B cell (primary cell): ENCODE measurements around the gene IQCK. TPM values are rescaled to one million over a fixed set of nuclear protein-coding genes. Genes with fewer than 3 reads are reported as not detected.
"Not testable (repeated sequence)": the region's sequence is repeated elsewhere in the genome, so short reads cannot be mapped to it uniquely, and the experiment has no call there.

Experiments used
- ATAC-seq: fragments of 200-7000 bp; cut with Tn5 transposase; one replicate; pipeline ENCODE4 v1.10.0; 2021; ENCODE audit warnings: low read depth, mild to moderate bottlenecking, moderate number of reproducible peaks, moderate library complexity
- CTCF ChIA-PET: fragments of 350-600 bp; sonication (Branson Sonifier 250); formaldehyde crosslinking; loops from one replicate; lab custom pipeline; 2021; ENCODE audit warnings: antibody characterized with exemption, inconsistent platforms; lab: Charles Lee
- POLR2A ChIA-PET: fragments of 350-600 bp; sonication (Branson Sonifier 250); formaldehyde crosslinking; loops from one replicate; lab custom pipeline; 2021; ENCODE audit warnings: antibody characterized with exemption; lab: Charles Lee
- DNase-seq: peaks from one replicate; pipeline ENCODE4 v3.0.0; 2013
- H2AFZ ChIP-seq: 2 replicates; pipeline ENCODE4 v1.6.1; 2012; ENCODE audit warnings: mild to moderate bottlenecking, low read depth, low read length; ENCODE audit not compliant: insufficient read depth, poor library complexity, severe bottlenecking
- H3K27ac ChIP-seq, 2 donors: 1 replicate in 1 of 2; 2 replicates in 1 of 2; pipeline ENCODE4 v1.5.1; 2012 to 2013; ENCODE audit warnings: low read length in 2 of 2, mild to moderate bottlenecking in 2 of 2, moderate library complexity in 1 of 2
- H3K27me3 ChIP-seq, 4 experiments: fragments of 200-600 bp in 1 of 4; sonication (generic) in 1 of 4; replicated peaks in 1 of 4; 1 replicate in 2 of 4; 2 replicates in 2 of 4; pipeline versions ENCODE4 v1.6.1 to v1.7.0; 2013 to 2016; ENCODE audit warnings: low read length in 3 of 4, mild to moderate bottlenecking in 2 of 4, mixed read lengths in 1 of 4, moderate library complexity in 1 of 4; ENCODE audit not compliant: insufficient read depth in 4 of 4, control insufficient read depth in 3 of 4; ENCODE audit errors: control extremely low read depth in 1 of 4
- H3K36me3 ChIP-seq, 2 experiments: replicated peaks in 1 of 2; 1 replicate in 1 of 2; 2 replicates in 1 of 2; pipeline versions ENCODE4 v1.6.1 to v1.7.1; 2013; ENCODE audit warnings: low read length in 1 of 2; ENCODE audit not compliant: insufficient read depth in 2 of 2, control insufficient read depth in 1 of 2; ENCODE audit errors: control extremely low read depth in 1 of 2, extremely low read depth in 1 of 2
- H3K4me1 ChIP-seq, 2 donors: fragments of 200-600 bp in 1 of 2; sonication (generic) in 1 of 2; 1 replicate in 1 of 2; 2 replicates in 1 of 2; pipeline versions ENCODE4 v1.5.1 to v1.6.1; 2013 to 2017; ENCODE audit warnings: low read length in 2 of 2; ENCODE audit not compliant: control insufficient read depth in 2 of 2, insufficient read depth in 2 of 2
- H3K4me2 ChIP-seq: replicated peaks from 2 replicates; pipeline ENCODE3; 2012; ENCODE audit warnings: mild to moderate bottlenecking, low read depth, low read length; ENCODE audit not compliant: poor library complexity, severe bottlenecking
- H3K4me3 ChIP-seq, 5 experiments: fragments of 200-600 bp in 1 of 5; sonication (generic) in 1 of 5; 1 replicate in 3 of 5; 2 replicates in 2 of 5; pipeline versions ENCODE4 v1.5.1 to v1.7.0; 2011 to 2016; ENCODE audit warnings: low read length in 4 of 5, mild to moderate bottlenecking in 4 of 5, low read depth in 2 of 5, control low read depth in 1 of 5, moderate library complexity in 1 of 5; ENCODE audit not compliant: insufficient read depth in 1 of 5; ENCODE audit errors: control extremely low read depth in 1 of 5, extremely low read depth in 1 of 5
- H3K79me2 ChIP-seq: fragments of 200-600 bp; sonication (generic); one replicate; pipeline ENCODE4 v1.6.0; 2016; ENCODE audit warnings: low read length; ENCODE audit not compliant: control insufficient read depth, insufficient read depth
- H3K9ac ChIP-seq: fragments of 200-600 bp; sonication (generic); 2 replicates; pipeline ENCODE4 v1.6.1; 2017; ENCODE audit warnings: mild to moderate bottlenecking, low read length, moderate library complexity
- H3K9me3 ChIP-seq, 3 donors: one replicate each; pipeline versions ENCODE4 v1.6.1 to v1.7.1; 2013; ENCODE audit warnings: low read length in 2 of 3; ENCODE audit not compliant: control insufficient read depth in 2 of 3, insufficient read depth in 1 of 3; ENCODE audit errors: control extremely low read depth in 1 of 3
- H4K20me1 ChIP-seq: 2 replicates; pipeline ENCODE4 v1.6.0; 2012; ENCODE audit warnings: mild to moderate bottlenecking, low read length; ENCODE audit not compliant: insufficient read depth, control insufficient read depth, poor library complexity, severe bottlenecking
- H3K27ac Mint-ChIP-seq: one replicate; pipeline ENCODE4 v1.8.0; 2021; ENCODE audit warnings: mixed read lengths
- H3K27me3 Mint-ChIP-seq: one replicate; pipeline ENCODE4 v1.8.0; 2021; ENCODE audit warnings: mixed read lengths
- H3K4me1 Mint-ChIP-seq: one replicate; pipeline ENCODE4 v1.8.0; 2021; ENCODE audit warnings: mixed read lengths
- H3K4me3 Mint-ChIP-seq: one replicate; pipeline ENCODE4 v1.8.0; 2021; ENCODE audit warnings: mixed read lengths
- H3K9me3 Mint-ChIP-seq: one replicate; pipeline ENCODE4 v1.8.0; 2022; ENCODE audit warnings: mixed read lengths; ENCODE audit not compliant: insufficient read depth
- CTCF ChIP-seq: fragments of 200-600 bp; IDR thresholded peaks from one replicate; pipeline ENCODE4 v1.8.0; 2022; ENCODE audit warnings: antibody characterized with exemption, mild to moderate bottlenecking
- EZH2 ChIP-seq: IDR thresholded peaks from 2 replicates; pipeline ENCODE4 v1.6.1; 2012; ENCODE audit warnings: borderline replicate concordance, low read depth, mild to moderate bottlenecking, moderate library complexity, low read length; ENCODE audit not compliant: insufficient read depth, poor library complexity, severe bottlenecking
- WGBS: methylation state at CpG from one replicate; pipeline ENCODE4 v1.1.5; 2013; ENCODE audit warnings: missing lambda C conversion rate; ENCODE audit not compliant: insufficient coverage; 5-methylcytosine and 5-hydroxymethylcytosine counted together
- intact Hi-C: fragments of 100-400 bp; cut with micrococcal nuclease; formaldehyde crosslinking; loops from one replicate; pipeline ENCODE4 v1.10.0; 2022
- polyA plus RNA-seq: library from polyadenylated mRNA; depleted of rRNA; stranded (reverse); fragments of >200 nt; gene quantifications from 2 replicates; pipeline ENCODE4 v1.2.3, GENCODE V29; 2012
- total RNA-seq, 2 donors: library from RNA; stranded (reverse); fragments of 120-200 nt in 1 of 2; gene quantifications; 1 replicate in 1 of 2; 2 replicates in 1 of 2; pipeline versions ENCODE4 v1.2.3 to v1.2.4, GENCODE V29; 2013 to 2022

The IQCK gene
- total and polyA plus RNA-seq, 2 donors (not counting 1 experiment from before 2014, with no cell fraction given): 1.00 to 3.0 TPM

GRCh38 chr16:19677402-19677801 lies 40.7 kb upstream of the IQCK start:
- H3K27me3 Mint-ChIP-seq: no peaks in the 10 kb centered on the region
- Histone ChIP-seq H3K9me3 (no peaks in the 10 kb centered on the region), H3K79me2 (no peaks in the 10 kb centered on the region), H3K36me3 (peaks cover 4 to 24% of the 10 kb centered on the region in 2 experiments), H3K9ac (no peak overlapping the region), H3K4me2 (no peak overlapping the region), H4K20me1 (no peaks in the 10 kb centered on the region), H3K4me1 (no peaks in the 10 kb centered on the region), H3K4me3 (no peak overlapping the region), H3K27ac (no peak overlapping the region), H2AFZ (no peak overlapping the region), H3K27me3 (no peaks in the 10 kb centered on the region)
- intact Hi-C loops: no loop called here
- ChIA-PET CTCF (no interaction called here), POLR2A (no interaction called here)
- ATAC-seq (no peak), DNase-seq (no peak)
- WGBS: 93% methylated on average over 7 of the region's 7 CpGs
- TF ChIP-seq EZH2 (no peak), CTCF (no peak)
- H3K4me3 Mint-ChIP-seq: no peak overlapping the region
- H3K4me1 Mint-ChIP-seq: no peaks in the 10 kb centered on the region
- no peaks in the 10 kb centered on the region for H3K9me3 Mint-ChIP-seq
- no peak overlapping the region for H3K27ac Mint-ChIP-seq

- 100% methylated on average over 2 of the region's 7 CpGs for WGBS
- intact Hi-C loops: no loop called here
- Histone ChIP-seq H3K4me2 (no peak overlapping the region), H2AFZ (no peak overlapping the region), H3K9me3 (peaks cover 0 to 2% (median 0%) of the 10 kb centered on the region in 3 donors), H3K36me3 (peaks cover 4 to 34% of the 10 kb centered on the region in 2 experiments), H3K4me1 (no peaks in the 10 kb centered on the region), H3K79me2 (no peaks in the 10 kb centered on the region), H4K20me1 (no peaks in the 10 kb centered on the region), H3K27ac (no peak overlapping the region), H3K4me3 (no peak overlapping the region), H3K27me3 (no peaks in the 10 kb centered on the region), H3K9ac (no peak overlapping the region)
- ATAC-seq (no peak), DNase-seq (no peak)
- H3K27ac Mint-ChIP-seq: no peak overlapping the region
- H3K4me1 Mint-ChIP-seq: no peaks in the 10 kb centered on the region
- H3K9me3 Mint-ChIP-seq: no peaks in the 10 kb centered on the region
- POLR2A ChIA-PET: no interaction called here
- no peaks in the 10 kb centered on the region for H3K27me3 Mint-ChIP-seq
- TF ChIP-seq CTCF (no peak), EZH2 (no peak)
- CTCF ChIA-PET: interaction anchor here (0.7 kb wide), 1 partner anchor 28 kb away, joined by 3 read pairs; no protein-coding TSS in a partner anchor
- no peak overlapping the region for H3K4me3 Mint-ChIP-seq
Observed at GRCh38 chr16:19678804-19679203, 39.3 kb upstream of the IQCK start.

- H3K4me3 Mint-ChIP-seq, intact Hi-C loops, H3K9ac ChIP-seq, ATAC-seq, H2AFZ ChIP-seq, H3K27ac ChIP-seq, H3K9me3 Mint-ChIP-seq, H3K4me1 Mint-ChIP-seq, DNase-seq, H3K27ac Mint-ChIP-seq, H3K4me2 ChIP-seq, H4K20me1 ChIP-seq, H3K4me3 ChIP-seq, H3K27me3 Mint-ChIP-seq, H3K27me3 ChIP-seq, H3K4me1 ChIP-seq, H3K79me2 ChIP-seq, H3K9me3 ChIP-seq, POLR2A ChIA-PET: not testable (repeated sequence)
- CTCF ChIA-PET: interaction anchor here (0.7 kb wide), 1 partner anchor 28 kb away, joined by 3 read pairs; no protein-coding TSS in a partner anchor
- 100% methylated on average over 2 of the region's 6 CpGs for WGBS
- peaks cover 4 to 39% of the 10 kb centered on the region in 2 experiments for H3K36me3 ChIP-seq
Observed at GRCh38 chr16:19679281-19679680, 38.8 kb upstream of the IQCK start.
